ENCODE data around the gene DPF1. TPM values are rescaled to one million over a fixed set of nuclear protein-coding genes. Genes with fewer than 3 reads are reported as not detected.

DPF1 gene
- total and polyA plus RNA-seq, 2 donors (not counting 1 experiment from before 2014, with no cell fraction given): 0.50 to 1.6 TPM

GRCh38 chr19:38168637-38169036 lies 55.4 kb downstream of the DPF1 start:
- no peak overlapping the region for H2AFZ ChIP-seq (ENCODE audit: low read length)
- no peak for DNase-seq (ENCODE audit: low read depth in 2 of 2)
- no peak overlapping the region for H3K4me3 ChIP-seq (replicated peaks in 1 of 4; ENCODE audit: control extremely low read depth in 1 of 4, insufficient read depth in 1 of 4, low read depth in 3 of 4, low read length in 4 of 4)
- H3K27me3 ChIP-seq (ENCODE audit: control insufficient read depth, insufficient read depth, low read length): no peaks in the 10 kb centered on the region
- no peaks in the 10 kb centered on the region for H4K20me1 ChIP-seq (ENCODE audit: control insufficient read depth, extremely low read depth, insufficient read depth, low read length)
- no peak overlapping the region for H3K27ac ChIP-seq (ENCODE audit: insufficient read depth, low read length)
- no peaks in the 10 kb centered on the region for H3K9me3 ChIP-seq (ENCODE audit: control insufficient read depth, insufficient read depth, low read depth, low read length)
- no peaks in the 10 kb centered on the region for H3K79me2 ChIP-seq (ENCODE audit: control insufficient read depth, insufficient read depth, low read length)
- H3K36me3 ChIP-seq (ENCODE audit: control insufficient read depth, insufficient read depth, low read length): peaks cover 8% of the 10 kb centered on the region
- H3K9ac ChIP-seq (ENCODE audit: insufficient read depth, low read length): no peak overlapping the region
- no peaks in the 10 kb centered on the region for H3K4me1 ChIP-seq (ENCODE audit: control insufficient read depth, extremely low read depth, insufficient read depth, low read length)
- TF ChIP-seq CTCF (conservative IDR thresholded peaks at IDR 0.05 in 1 of 2, IDR thresholded peaks at IDR 0.05 in 1 of 2; ENCODE audit: low read depth in 1 of 2, low read length in 2 of 2) (no peak), EZH2 (IDR thresholded peaks at IDR 0.05; ENCODE audit: low read length, missing control alignments) (no peak)
- H3K4me2 ChIP-seq (ENCODE audit: extremely low read depth, insufficient read depth, low read length): no peak overlapping the region

GRCh38 chr19:38165335-38165734 lies 58.7 kb downstream of the DPF1 start:
- no peak overlapping the region for H3K27ac ChIP-seq (ENCODE audit: insufficient read depth, low read length)
- H3K36me3 ChIP-seq (ENCODE audit: control insufficient read depth, insufficient read depth, low read length): peaks cover 13% of the 10 kb centered on the region
- no peaks in the 10 kb centered on the region for H3K4me1 ChIP-seq (ENCODE audit: control insufficient read depth, extremely low read depth, insufficient read depth, low read length)

GRCh38 chr19:38164526-38164925 lies 59.5 kb downstream of the DPF1 start:
- H4K20me1 ChIP-seq (ENCODE audit: control insufficient read depth, extremely low read depth, insufficient read depth, low read length): no peaks in the 10 kb centered on the region
- H3K36me3 ChIP-seq (ENCODE audit: control insufficient read depth, insufficient read depth, low read length): peaks cover 13% of the 10 kb centered on the region
- no peak overlapping the region for H3K27ac ChIP-seq (ENCODE audit: insufficient read depth, low read length)
- H3K4me2 ChIP-seq (ENCODE audit: extremely low read depth, insufficient read depth, low read length): no peak overlapping the region
- no peaks in the 10 kb centered on the region for H3K79me2 ChIP-seq (ENCODE audit: control insufficient read depth, insufficient read depth, low read length)
- TF ChIP-seq EZH2 (IDR thresholded peaks at IDR 0.05; ENCODE audit: low read length, missing control alignments): no peak
- no peak for TF ChIP-seq CTCF (conservative IDR thresholded peaks at IDR 0.05 in 1 of 2, IDR thresholded peaks at IDR 0.05 in 1 of 2; ENCODE audit: low read depth in 1 of 2, low read length in 2 of 2)
- no peak for DNase-seq (ENCODE audit: low read depth in 2 of 2)
- H2AFZ ChIP-seq (ENCODE audit: low read length): no peak overlapping the region
- no peaks in the 10 kb centered on the region for H3K4me1 ChIP-seq (ENCODE audit: control insufficient read depth, extremely low read depth, insufficient read depth, low read length)
- no peaks in the 10 kb centered on the region for H3K27me3 ChIP-seq (ENCODE audit: control insufficient read depth, insufficient read depth, low read length)
- no peaks in the 10 kb centered on the region for H3K9me3 ChIP-seq (ENCODE audit: control insufficient read depth, insufficient read depth, low read depth, low read length)
- H3K4me3 ChIP-seq (replicated peaks in 1 of 4; ENCODE audit: control extremely low read depth in 1 of 4, insufficient read depth in 1 of 4, low read depth in 3 of 4, low read length in 4 of 4): no peak overlapping the region
- no peak overlapping the region for H3K9ac ChIP-seq (ENCODE audit: insufficient read depth, low read length)

More at GRCh38 chr19:38165335-38165734, 58.7 kb downstream of the DPF1 start:
- TF ChIP-seq CTCF (conservative IDR thresholded peaks at IDR 0.05 in 1 of 2, IDR thresholded peaks at IDR 0.05 in 1 of 2; ENCODE audit: low read depth in 1 of 2, low read length in 2 of 2): no peak
- no peak for TF ChIP-seq EZH2 (IDR thresholded peaks at IDR 0.05; ENCODE audit: low read length, missing control alignments)
- H2AFZ ChIP-seq (ENCODE audit: low read length): no peak overlapping the region
- no peaks in the 10 kb centered on the region for H3K27me3 ChIP-seq (ENCODE audit: control insufficient read depth, insufficient read depth, low read length)
- H4K20me1 ChIP-seq (ENCODE audit: control insufficient read depth, extremely low read depth, insufficient read depth, low read length): no peaks in the 10 kb centered on the region
- H3K9ac ChIP-seq (ENCODE audit: insufficient read depth, low read length): no peak overlapping the region
- H3K4me2 ChIP-seq (ENCODE audit: extremely low read depth, insufficient read depth, low read length): no peak overlapping the region
- no peaks in the 10 kb centered on the region for H3K79me2 ChIP-seq (ENCODE audit: control insufficient read depth, insufficient read depth, low read length)
- no peaks in the 10 kb centered on the region for H3K9me3 ChIP-seq (ENCODE audit: control insufficient read depth, insufficient read depth, low read depth, low read length)
- no peak overlapping the region for H3K4me3 ChIP-seq (replicated peaks in 1 of 4; ENCODE audit: control extremely low read depth in 1 of 4, insufficient read depth in 1 of 4, low read depth in 3 of 4, low read length in 4 of 4)
- no peak for DNase-seq (ENCODE audit: low read depth in 2 of 2)
